ENCODE results near the gene EVA1A.

- TF ChIP-seq CTCF (conservative IDR thresholded peaks at IDR 0.05) (no peak), EZH2 (IDR thresholded peaks at IDR 0.05; ENCODE audit: low read depth) (no peak)
Measured at GRCh38 chr2:75483878-75484277, 76.9 kb downstream of the EVA1A start.
